Endothelial cell of umbilical vein (primary cell): Measurements from ENCODE around the gene MRPS34. TPM values are rescaled to one million over a fixed set of nuclear protein-coding genes. Genes with fewer than 3 reads are reported as not detected.

ENCODE experiments used
- BruUV-seq: library from RNA; stranded (reverse); fragments of 400-500 nt; replicated peaks from 2 replicates; lab custom pipeline; 2021; lab: Mats Ljungman, UMichigan
- CTCF ChIA-PET: fragments of 300-600, 350-600 bp; sonication (Branson Sonifier 250); formaldehyde crosslinking; loops from one replicate; lab custom pipeline; 2021; ENCODE audit warnings: antibody characterized with exemption, inconsistent platforms; lab: Charles Lee
- POLR2A ChIA-PET: fragments of 300-600, 350-600 bp; sonication (Branson Sonifier 250); formaldehyde crosslinking; loops from one replicate; lab custom pipeline; 2021; ENCODE audit warnings: antibody characterized with exemption, inconsistent platforms; lab: Charles Lee
- DNase-seq: peaks from one replicate; pipeline ENCODE4 v3.0.0-alpha.2; 2011; ENCODE audit warnings: low read depth, low spot score
- FAIRE-seq: peaks from 2 replicates; lab custom pipeline; 2011; peaks lifted over from hg19 to GRCh38; lab: Jason Lieb, UNC
- H2AFZ ChIP-seq: 2 replicates; pipeline ENCODE4 v1.6.0; 2012; ENCODE audit warnings: low read depth, low read length, control low read depth, inconsistent platforms
- H3K27ac ChIP-seq: 2 replicates; pipeline ENCODE4 v1.5.1; 2011; ENCODE audit warnings: low read depth, mild to moderate bottlenecking, control low read depth, low read length, moderate library complexity; ENCODE audit not compliant: insufficient read depth
- H3K27me3 ChIP-seq, 2 experiments: 2 replicates each; pipeline versions ENCODE4 v1.6.0 to v1.6.1; 2011; ENCODE audit warnings: low read length in 2 of 2, mixed read lengths in 1 of 2; ENCODE audit not compliant: control insufficient read depth in 2 of 2, insufficient read depth in 2 of 2
- H3K36me3 ChIP-seq, 2 experiments: 2 replicates in 1 of 2; 3 replicates in 1 of 2; pipeline ENCODE4 v1.5.1; 2011; ENCODE audit warnings: low read length in 2 of 2, mild to moderate bottlenecking in 1 of 2, moderate library complexity in 1 of 2; ENCODE audit not compliant: control insufficient read depth in 2 of 2, insufficient read depth in 2 of 2; ENCODE audit errors: extremely low read depth in 1 of 2
- H3K4me1 ChIP-seq: 3 replicates; pipeline ENCODE4 v1.5.1; 2011; ENCODE audit warnings: mild to moderate bottlenecking, low read length; ENCODE audit not compliant: control insufficient read depth, insufficient read depth; ENCODE audit errors: extremely low read depth
- H3K4me2 ChIP-seq: 2 replicates; pipeline ENCODE4 v1.6.1; 2011; ENCODE audit warnings: low read length, control low read depth, mixed read lengths; ENCODE audit not compliant: insufficient read depth
- H3K4me3 ChIP-seq, 3 experiments: fragments of 200-600 bp in 1 of 3; sonication (generic), shearing (Covaris generic) in 1 of 3; replicated peaks in 1 of 3; 2 replicates each; pipeline ENCODE4 v1.5.1; 2011 to 2016; ENCODE audit warnings: control low read depth in 3 of 3, low read length in 3 of 3, mild to moderate bottlenecking in 2 of 3, inconsistent platforms in 1 of 3, low read depth in 1 of 3, moderate library complexity in 1 of 3; ENCODE audit not compliant: insufficient read depth in 1 of 3
- H3K79me2 ChIP-seq: 2 replicates; pipeline ENCODE4 v1.6.0; 2012; ENCODE audit warnings: low read length, inconsistent platforms; ENCODE audit not compliant: control insufficient read depth, insufficient read depth
- H3K9ac ChIP-seq: replicated peaks from 2 replicates; pipeline ENCODE3; 2011; ENCODE audit warnings: low read length, control low read depth; ENCODE audit not compliant: insufficient read depth; ENCODE audit errors: extremely low read depth
- H3K9me1 ChIP-seq: replicated peaks from 3 replicates; pipeline ENCODE4 v1.6.0; 2011; ENCODE audit warnings: mild to moderate bottlenecking, low read length; ENCODE audit not compliant: control insufficient read depth, insufficient read depth; ENCODE audit errors: extremely low read depth
- H3K9me3 ChIP-seq: replicated peaks from 2 replicates; pipeline ENCODE4 v1.5.1; 2012; ENCODE audit warnings: low read length, inconsistent platforms; ENCODE audit not compliant: control insufficient read depth, insufficient read depth
- H4K20me1 ChIP-seq: replicated peaks from 2 replicates; pipeline ENCODE3; 2011; ENCODE audit warnings: mild to moderate bottlenecking, low read length; ENCODE audit not compliant: control insufficient read depth, insufficient read depth; ENCODE audit errors: extremely low read depth
- EZH2 ChIP-seq: IDR thresholded peaks from 2 replicates; pipeline ENCODE4 v1.6.1; 2012; ENCODE audit warnings: borderline replicate concordance, low read depth, mild to moderate bottlenecking, moderate library complexity, low read length, inconsistent platforms; ENCODE audit not compliant: severe bottlenecking
- FOS ChIP-seq: IDR thresholded peaks from 2 replicates; pipeline ENCODE4 v1.6.1; 2011; ENCODE audit warnings: mild to moderate bottlenecking, low read length, moderate library complexity, borderline replicate concordance; ENCODE audit not compliant: insufficient read depth
- GATA2 ChIP-seq: IDR thresholded peaks from 2 replicates; pipeline ENCODE4 v1.7.0; 2011; ENCODE audit warnings: low read depth, mild to moderate bottlenecking, moderate library complexity, mixed read lengths, low read length; ENCODE audit not compliant: insufficient read length, insufficient read depth
- JUN ChIP-seq: IDR thresholded peaks from 2 replicates; pipeline ENCODE4 v1.6.1; 2011; ENCODE audit warnings: borderline replicate concordance, low read depth; ENCODE audit not compliant: insufficient read length, insufficient read depth
- MYC ChIP-seq: IDR thresholded peaks from one replicate; pipeline ENCODE4 v1.6.1; 2011; ENCODE audit warnings: mild to moderate bottlenecking, low read depth, low read length
- POLR2A ChIP-seq: IDR thresholded peaks from 2 replicates; pipeline ENCODE4 v1.6.1; 2012; ENCODE audit warnings: low read depth, mild to moderate bottlenecking, control low read depth, low read length
- POLR2AphosphoS5 ChIP-seq: IDR thresholded peaks from 2 replicates; pipeline ENCODE4 v1.6.1; 2012; ENCODE audit warnings: low read depth, mild to moderate bottlenecking, control low read depth, low read length, moderate library complexity; ENCODE audit not compliant: insufficient read depth
- dilution Hi-C: fragments of 300-500 bp; cut with MboI; formaldehyde crosslinking; loops from one replicate; pipeline ENCODE4 v1.15.0; 2019; ENCODE audit warnings: low sequenced_read_pairs; ENCODE audit not compliant: extremely low pct_ligation_motif_present
- intact Hi-C: fragments of 100-400 bp; cut with micrococcal nuclease; formaldehyde crosslinking; loops from one replicate; pipeline ENCODE4 v1.10.0; 2022
- polyA plus RNA-seq, 4 experiments: library from polyadenylated mRNA; depleted of rRNA in 3 of 4; stranded (reverse) in 3 of 4; unstranded in 1 of 4; fragments of >200 nt; gene quantifications; 2 replicates each; pipeline versions ENCODE4 v1.2.1 to v1.2.3, GENCODE V29; 2011 to 2012; ENCODE audit warnings: missing spikeins in 1 of 4
- total RNA-seq: library from RNA; stranded (reverse); gene quantifications from 2 replicates; pipeline ENCODE4 v1.2.3, GENCODE V29; 2021
- TF ChIP-seq, protein P1 (sequence below): IDR thresholded peaks from 2 replicates; pipeline ENCODE4 v1.6.1; 2011; ENCODE audit not compliant: insufficient read depth, insufficient read length
- TF ChIP-seq, protein P2 (sequence below), 2 donors: IDR thresholded peaks; 1 replicate in 1 of 2; 2 replicates in 1 of 2; pipeline ENCODE4 v1.5.1; 2011; ENCODE audit warnings: low read length in 2 of 2, mild to moderate bottlenecking in 2 of 2, moderate library complexity in 2 of 2, control low read depth in 1 of 2, inconsistent platforms in 1 of 2, low read depth in 1 of 2; ENCODE audit not compliant: insufficient read depth in 1 of 2; ENCODE audit errors: extremely low read depth in 1 of 2

MRPS34 gene
- total and polyA plus RNA-seq, 2 donors (not counting 3 experiments of a cell fraction or from before 2014, with no cell fraction given), result 82.1 to 102 TPM

DNA sequence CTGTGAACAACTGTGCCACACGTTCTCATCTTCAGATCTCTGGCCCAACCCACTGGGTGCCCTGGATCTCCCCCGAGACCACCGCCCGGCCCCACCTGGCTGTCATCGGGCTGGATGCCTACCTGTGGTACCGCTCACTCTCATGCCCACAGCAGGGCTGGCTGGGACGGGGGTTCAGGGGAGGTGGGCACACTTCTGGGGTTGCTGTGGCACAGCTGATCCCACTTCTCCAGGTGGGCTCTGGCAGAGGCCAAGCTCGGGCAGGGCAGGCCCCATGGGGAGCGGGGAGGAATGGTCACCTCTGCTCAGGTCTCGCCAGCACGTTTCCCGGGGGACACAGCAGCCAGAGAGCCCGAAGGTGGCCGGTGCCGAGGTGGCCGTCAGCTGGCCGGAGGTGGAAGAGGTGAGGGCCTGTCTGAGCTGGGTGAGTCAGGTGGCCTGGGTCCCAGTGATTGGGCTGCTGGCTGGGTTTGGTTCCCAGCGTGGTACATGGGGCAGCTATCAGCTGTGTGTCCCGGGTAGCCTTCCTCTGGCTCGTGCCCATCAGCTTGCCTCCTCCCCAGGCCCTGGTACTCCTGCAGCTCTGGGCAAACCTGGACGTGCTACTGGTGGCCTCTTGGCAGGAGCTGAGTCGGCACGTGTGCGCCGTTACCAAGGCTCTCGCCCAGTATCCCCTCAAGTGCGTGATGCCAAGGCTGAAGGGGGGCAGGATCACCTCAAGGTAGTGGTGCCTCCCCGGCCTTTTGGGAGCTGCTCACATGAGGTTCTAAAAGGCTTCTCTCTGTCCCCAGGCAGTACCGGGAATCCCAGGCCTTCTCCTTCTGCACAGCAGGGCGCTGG lies 2.3 kb upstream of the MRPS34 start:
- Histone ChIP-seq H3K9ac (no peak overlapping the region), H3K79me2 (peaks cover 17% of the 10 kb centered on the region), H3K36me3 (peaks cover 0 to 41% of the 10 kb centered on the region in 2 experiments), H2AFZ (no peak overlapping the region), H3K9me3 (no peaks in the 10 kb centered on the region), H3K9me1 (no peaks in the 10 kb centered on the region), H3K4me2 (no peak overlapping the region), H4K20me1 (no peaks in the 10 kb centered on the region), H3K4me3 (no peak overlapping the region), H3K27me3 (no peaks in the 10 kb centered on the region), H3K4me1 (peaks cover 16% of the 10 kb centered on the region), H3K27ac (no peak overlapping the region)
- dilution Hi-C loops, result no loop called here
- CTCF ChIA-PET, result no interaction called here
- TF ChIP-seq EZH2 (no peak), GATA2 (no peak), MYC (no peak), FOS (no peak), JUN (no peak), POLR2AphosphoS5 (no peak), POLR2A (no peak)
- TF ChIP-seq, protein P1, sequence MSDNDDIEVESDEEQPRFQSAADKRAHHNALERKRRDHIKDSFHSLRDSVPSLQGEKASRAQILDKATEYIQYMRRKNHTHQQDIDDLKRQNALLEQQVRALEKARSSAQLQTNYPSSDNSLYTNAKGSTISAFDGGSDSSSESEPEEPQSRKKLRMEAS, result no peak
- TF ChIP-seq, protein P2, sequence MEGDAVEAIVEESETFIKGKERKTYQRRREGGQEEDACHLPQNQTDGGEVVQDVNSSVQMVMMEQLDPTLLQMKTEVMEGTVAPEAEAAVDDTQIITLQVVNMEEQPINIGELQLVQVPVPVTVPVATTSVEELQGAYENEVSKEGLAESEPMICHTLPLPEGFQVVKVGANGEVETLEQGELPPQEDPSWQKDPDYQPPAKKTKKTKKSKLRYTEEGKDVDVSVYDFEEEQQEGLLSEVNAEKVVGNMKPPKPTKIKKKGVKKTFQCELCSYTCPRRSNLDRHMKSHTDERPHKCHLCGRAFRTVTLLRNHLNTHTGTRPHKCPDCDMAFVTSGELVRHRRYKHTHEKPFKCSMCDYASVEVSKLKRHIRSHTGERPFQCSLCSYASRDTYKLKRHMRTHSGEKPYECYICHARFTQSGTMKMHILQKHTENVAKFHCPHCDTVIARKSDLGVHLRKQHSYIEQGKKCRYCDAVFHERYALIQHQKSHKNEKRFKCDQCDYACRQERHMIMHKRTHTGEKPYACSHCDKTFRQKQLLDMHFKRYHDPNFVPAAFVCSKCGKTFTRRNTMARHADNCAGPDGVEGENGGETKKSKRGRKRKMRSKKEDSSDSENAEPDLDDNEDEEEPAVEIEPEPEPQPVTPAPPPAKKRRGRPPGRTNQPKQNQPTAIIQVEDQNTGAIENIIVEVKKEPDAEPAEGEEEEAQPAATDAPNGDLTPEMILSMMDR (IDR thresholded peaks at IDR 0.05; ENCODE audit: extremely low read depth in 1 of 2, insufficient read depth in 1 of 2, low read depth in 1 of 2, low read length in 2 of 2), result no peak
- no peak for FAIRE-seq
- DNase-seq, result no peak
- no TSS peak for BruUV-seq
- POLR2A ChIA-PET, result interaction anchor here (1.4 kb wide), 1 partner anchor 7 kb away, joined by 6 read pairs; the partner anchor contains the start of genes NUBP2 and SPSB3
- intact Hi-C loops, result no loop called here
